H1 (cell line): ENCODE data around the gene AVL9. TPM values are rescaled to one million over a fixed set of nuclear protein-coding genes. Genes with fewer than 3 reads are reported as not detected.

Experiments
- CTCF ChIA-PET: fragments of 300-600 bp; sonication (Branson Sonifier 250); formaldehyde crosslinking; loops from one replicate; lab custom pipeline; 2021; ENCODE audit not compliant: partially characterized antibody; lab: Charles Lee
- POLR2A ChIA-PET: fragments of 300-600 bp; sonication (Branson Sonifier 250); formaldehyde crosslinking; loops from one replicate; lab custom pipeline; 2021; ENCODE audit warnings: inconsistent platforms; ENCODE audit not compliant: partially characterized antibody; lab: Charles Lee
- DNase-seq, 2 experiments: peaks; one replicate each; pipeline versions ENCODE4 v3.0.0 to v3.0.0-alpha.2; 2010 to 2022; ENCODE audit warnings: low spot score in 2 of 2, low read depth in 1 of 2, mixed read lengths in 1 of 2
- FAIRE-seq: peaks from 2 replicates; lab custom pipeline; 2011; peaks lifted over from hg19 to GRCh38; lab: Jason Lieb, UNC
- H2AFZ ChIP-seq: 2 replicates; pipeline ENCODE4 v1.8.1; 2012; ENCODE audit warnings: low read length, inconsistent platforms
- H2AK5ac ChIP-seq: 2 replicates; pipeline ENCODE4 v1.6.1; 2013; ENCODE audit warnings: low read depth, low read length
- H2BK120ac ChIP-seq: replicated peaks from 2 replicates; pipeline ENCODE3; 2013; ENCODE audit warnings: low read depth, low read length, inconsistent platforms
- H2BK12ac ChIP-seq: 2 replicates; pipeline ENCODE4 v1.6.1; 2013; ENCODE audit warnings: low read depth, low read length
- H2BK15ac ChIP-seq: 2 replicates; pipeline ENCODE4 v1.6.1; 2013; ENCODE audit warnings: low read length
- H2BK20ac ChIP-seq: 2 replicates; pipeline ENCODE4 v1.6.1; 2013; ENCODE audit warnings: low read length
- H2BK5ac ChIP-seq: 2 replicates; pipeline ENCODE4 v1.6.1; 2013; ENCODE audit warnings: low read depth, low read length
- H3K14ac ChIP-seq: 2 replicates; pipeline ENCODE4 v1.6.1; 2013; ENCODE audit warnings: inconsistent platforms; ENCODE audit not compliant: insufficient read length
- H3K18ac ChIP-seq: 2 replicates; pipeline ENCODE4 v1.6.1; 2013; ENCODE audit warnings: low read length; ENCODE audit errors: extremely low read depth
- H3K23ac ChIP-seq: 2 replicates; pipeline ENCODE4 v1.6.1; 2013; ENCODE audit warnings: inconsistent platforms; ENCODE audit not compliant: insufficient read length
- H3K23me2 ChIP-seq: 2 replicates; pipeline ENCODE4 v1.6.1; 2013; ENCODE audit warnings: low read depth, low read length
- H3K27ac ChIP-seq: 2 replicates; pipeline ENCODE4 v1.6.1; 2011; ENCODE audit warnings: low read depth, low read length, inconsistent platforms
- H3K27me3 ChIP-seq, 4 experiments: replicated peaks in 1 of 4; 1 replicate in 1 of 4; 2 replicates in 3 of 4; pipeline versions ENCODE4 v1.6.1 to v1.8.1; 2011 to 2013; ENCODE audit warnings: low read length in 3 of 4, mild to moderate bottlenecking in 3 of 4, inconsistent platforms in 2 of 4, mixed read lengths in 2 of 4, moderate library complexity in 1 of 4; ENCODE audit not compliant: control insufficient read depth in 3 of 4, insufficient read depth in 3 of 4; ENCODE audit errors: extremely low read depth in 1 of 4
- H3K36me3 ChIP-seq, 4 experiments: 2 replicates each; pipeline versions ENCODE4 v1.6.1 to v1.8.1; 2011 to 2013; ENCODE audit warnings: mild to moderate bottlenecking in 4 of 4, low read length in 3 of 4, moderate library complexity in 2 of 4, control low read depth in 1 of 4, inconsistent platforms in 1 of 4; ENCODE audit not compliant: insufficient read depth in 4 of 4, control insufficient read depth in 2 of 4
- H3K4ac ChIP-seq: replicated peaks from 2 replicates; pipeline ENCODE3; 2013; ENCODE audit warnings: low read length, low read depth, mixed read lengths, inconsistent platforms; ENCODE audit not compliant: insufficient read length
- H3K4me1 ChIP-seq, 4 experiments: replicated peaks in 1 of 4; 1 replicate in 1 of 4; 2 replicates in 3 of 4; pipeline versions ENCODE4 v1.6.1 to v1.8.1; 2011 to 2013; ENCODE audit warnings: low read length in 3 of 4, inconsistent platforms in 2 of 4, mixed read lengths in 1 of 4; ENCODE audit not compliant: insufficient read depth in 4 of 4, control insufficient read depth in 3 of 4
- H3K4me2 ChIP-seq, 2 experiments: 2 replicates each; pipeline versions ENCODE4 v1.6.1 to v1.8.1; 2011 to 2013; ENCODE audit warnings: low read depth in 2 of 2, low read length in 2 of 2, control low read depth in 1 of 2, inconsistent platforms in 1 of 2, mild to moderate bottlenecking in 1 of 2; ENCODE audit not compliant: insufficient read depth in 1 of 2
- H3K4me3 ChIP-seq, 4 experiments: fragments of 200-600, 300-600 bp in 1 of 4; sonication (generic), shearing (Covaris generic), sonication (Bioruptor Twin) in 1 of 4; 2 replicates each; pipeline versions ENCODE4 v1.5.1 to v1.8.1; 2011 to 2016; ENCODE audit warnings: low read length in 4 of 4, low read depth in 3 of 4, control low read depth in 2 of 4, inconsistent platforms in 2 of 4, mild to moderate bottlenecking in 2 of 4, mixed read lengths in 1 of 4, moderate library complexity in 1 of 4; ENCODE audit not compliant: insufficient read depth in 2 of 4; ENCODE audit errors: extremely low read depth in 1 of 4
- H3K56ac ChIP-seq: replicated peaks from 2 replicates; pipeline ENCODE3; 2013; ENCODE audit warnings: low read depth, mild to moderate bottlenecking, mixed read lengths, low read length, inconsistent platforms; ENCODE audit not compliant: insufficient read length
- H3K79me1 ChIP-seq: 2 replicates; pipeline ENCODE4 v1.6.1; 2013; ENCODE audit warnings: low read depth, low read length, control low read depth
- H3K79me2 ChIP-seq, 2 experiments: 2 replicates each; pipeline versions ENCODE4 v1.6.1 to v1.8.1; 2012 to 2013; ENCODE audit warnings: low read length in 2 of 2, mild to moderate bottlenecking in 2 of 2, inconsistent platforms in 1 of 2; ENCODE audit not compliant: insufficient read depth in 2 of 2, control insufficient read depth in 1 of 2
- H3K9ac ChIP-seq, 4 experiments: replicated peaks in 1 of 4; 1 replicate in 1 of 4; 2 replicates in 3 of 4; pipeline versions ENCODE4 v1.6.1 to v1.8.1; 2011 to 2013; ENCODE audit warnings: low read depth in 3 of 4, low read length in 3 of 4, control low read depth in 2 of 4, mild to moderate bottlenecking in 2 of 4, moderate library complexity in 2 of 4, inconsistent platforms in 1 of 4; ENCODE audit errors: extremely low read depth in 1 of 4
- H3K9me3 ChIP-seq, 2 experiments: 2 replicates each; pipeline versions ENCODE4 v1.6.1 to v1.8.1; 2012 to 2013; ENCODE audit warnings: mild to moderate bottlenecking in 2 of 2, moderate library complexity in 2 of 2, control low read depth in 1 of 2, inconsistent platforms in 1 of 2, low read depth in 1 of 2, low read length in 1 of 2, mixed read lengths in 1 of 2; ENCODE audit not compliant: insufficient read depth in 2 of 2
- H4K20me1 ChIP-seq, 2 experiments: replicated peaks in 1 of 2; 2 replicates each; pipeline versions ENCODE3 to v1.8.1; 2011 to 2013; ENCODE audit warnings: inconsistent platforms in 2 of 2, low read length in 2 of 2, mild to moderate bottlenecking in 1 of 2; ENCODE audit not compliant: insufficient read depth in 2 of 2, control insufficient read depth in 1 of 2
- H4K5ac ChIP-seq: 2 replicates; pipeline ENCODE4 v1.6.1; 2013; ENCODE audit warnings: low read length, low read depth, mixed read lengths, inconsistent platforms; ENCODE audit not compliant: insufficient read length
- H4K8ac ChIP-seq: 2 replicates; pipeline ENCODE4 v1.8.0; 2013; ENCODE audit warnings: mild to moderate bottlenecking, moderate library complexity, low read length, inconsistent platforms; ENCODE audit not compliant: insufficient read depth; ENCODE audit errors: extremely low read depth
- H4K91ac ChIP-seq: replicated peaks from 2 replicates; pipeline ENCODE3; 2013; ENCODE audit warnings: low read length, mixed read lengths, inconsistent platforms; ENCODE audit not compliant: insufficient read length
- TAF1 ChIP-seq: IDR thresholded peaks from 2 replicates; pipeline ENCODE4 v1.6.1; 2011; ENCODE audit warnings: mild to moderate bottlenecking, low read depth, low read length
- WGBS, 2 experiments: shearing (Covaris generic) in 1 of 2; methylation state at CpG; one replicate each; pipeline versions ENCODE4 v1.1.6 to v1.1.7; 2013 to 2015; ENCODE audit warnings: low lambda C conversion rate in 2 of 2, mixed read lengths in 2 of 2, inconsistent platforms in 1 of 2, low coverage in 1 of 2, missing lambda C conversion rate in 1 of 2; ENCODE audit not compliant: insufficient replicate concordance in 2 of 2, insufficient coverage in 1 of 2, insufficient read length in 1 of 2; ENCODE audit errors: extremely low coverage in 1 of 2, missing lambda C conversion rate in 1 of 2; 5-methylcytosine and 5-hydroxymethylcytosine counted together
- polyA plus RNA-seq, 7 experiments: library from polyadenylated mRNA; depleted of rRNA in 3 of 7; stranded (reverse) in 5 of 7; unstranded in 2 of 7; fragments of >200 nt in 5 of 7; fragments of 200-250 nt in 2 of 7; gene quantifications; 1 replicate in 5 of 7; 2 replicates in 1 of 7; 4 replicates in 1 of 7; pipeline versions ENCODE4 v1.2.1 to v1.2.3, GENCODE V29; 2011 to 2013; ENCODE audit warnings: missing spikeins in 2 of 7, mixed read lengths in 2 of 7
- total RNA-seq: library from RNA; stranded (reverse); fragmentation: NEBNext Ultra II Directional; extraction: Animal tissue kit (Norgen Biotek cat#: 25700); gene quantifications from 2 replicates; pipeline ENCODE4 v1.2.1, GENCODE V29; 2021

The AVL9 gene
- total and polyA plus RNA-seq, 2 of the 8 experiments (the other 6 are each of a cell fraction or from before 2014, with no cell fraction given): 15.5 to 42.1 TPM

DNA sequence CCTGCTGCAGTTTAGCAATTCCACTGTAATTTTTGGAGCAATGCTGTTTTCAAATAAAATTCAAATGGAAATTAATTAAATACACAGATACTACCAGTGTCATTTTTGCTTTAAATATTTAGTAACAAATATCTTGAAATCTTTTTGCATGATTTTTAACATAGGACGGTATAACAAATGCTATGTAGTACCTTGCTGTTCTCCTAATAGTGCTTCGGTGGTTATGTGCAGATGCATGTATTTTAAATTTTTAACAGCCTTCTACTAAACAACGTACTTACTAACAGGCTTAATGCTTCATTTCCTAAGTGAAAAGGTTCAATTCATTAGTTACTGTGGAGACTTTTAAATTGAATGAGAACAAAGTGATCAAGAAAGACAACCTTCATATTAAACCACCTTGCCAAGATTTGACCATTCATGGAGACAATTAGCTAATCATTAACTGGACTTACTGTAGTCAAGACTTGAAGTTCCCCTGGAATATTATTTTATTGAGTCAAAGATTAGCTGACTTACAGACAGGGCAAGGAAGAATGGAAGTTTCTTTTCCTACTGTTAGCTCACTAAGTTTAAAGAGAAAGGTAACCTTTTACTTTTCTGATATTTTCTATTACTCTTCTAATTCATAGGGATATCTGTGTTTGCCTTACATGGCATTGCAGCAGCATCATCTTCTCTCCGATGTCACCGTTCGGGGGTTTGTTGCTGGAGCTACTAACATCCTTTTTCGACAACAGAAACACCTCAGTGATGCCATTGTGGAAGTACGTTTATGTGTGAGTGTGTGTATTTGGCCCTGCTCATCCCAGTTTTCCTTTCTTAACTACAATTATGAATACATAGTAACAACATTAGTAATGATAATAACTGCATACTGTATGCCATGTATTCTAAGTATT is 74.3 kb downstream of the AVL9 start:
- no peaks in the 10 kb centered on the region for H3K27me3 ChIP-seq
- peaks cover 3 to 28% (median 12%) of the 10 kb centered on the region in 4 experiments; a peak in 6 of 8 replicates for H3K36me3 ChIP-seq
- H3K27ac ChIP-seq: no peak overlapping the region
- H2AFZ ChIP-seq: no peak overlapping the region
- no peak overlapping the region for H2BK12ac ChIP-seq
- no peak overlapping the region for H3K4me2 ChIP-seq
- H3K56ac ChIP-seq: no peak overlapping the region
- no peak overlapping the region for H2BK5ac ChIP-seq
- no peak overlapping the region for H2AK5ac ChIP-seq
- H3K18ac ChIP-seq: no peak overlapping the region
- no peak overlapping the region for H2BK120ac ChIP-seq
- 0 out of 4 replicates have a peak, but pooled peaks cover 0 to 3% of the 10 kb centered on the region in 2 experiments for H3K79me2 ChIP-seq
- H2BK20ac ChIP-seq: no peak overlapping the region
- H4K8ac ChIP-seq: no peak overlapping the region
- no peak for DNase-seq
- FAIRE-seq: no peak
- H3K79me1 ChIP-seq: no peaks in the 10 kb centered on the region
- H4K5ac ChIP-seq: no peak overlapping the region
- H3K14ac ChIP-seq: no peak overlapping the region
- no peaks in the 10 kb centered on the region for H3K4me1 ChIP-seq
- no peak overlapping the region for H3K4ac ChIP-seq
- WGBS, 2 experiments: 96% methylated on average over 8 of the region's 8 CpGs; no CpG with 5 or more reads in 1 of the 2 experiments
- H3K4me3 ChIP-seq: no peak overlapping the region
- POLR2A ChIA-PET: no interaction called here
- H4K20me1 ChIP-seq: no peaks in the 10 kb centered on the region
- CTCF ChIA-PET: no interaction called here
- H3K23ac ChIP-seq: no peak overlapping the region
- no peaks in the 10 kb centered on the region for H3K23me2 ChIP-seq
- no peaks in the 10 kb centered on the region for H3K9me3 ChIP-seq
- H4K91ac ChIP-seq: no peak overlapping the region
- H3K9ac ChIP-seq: no peak overlapping the region
- no peak overlapping the region for H2BK15ac ChIP-seq
- TF ChIP-seq TAF1: no peak
